ENCODE results near the gene MSRB3.

The MSRB3 gene

GRCh38 chr12:65308006-65308405 is 29.5 kb downstream of the MSRB3 start:
- Histone ChIP-seq H3K36me3 (ENCODE audit: insufficient read depth, low read length) (peaks cover 31% of the 10 kb centered on the region; the same call in 1 of the 2 replicates), H4K20me1 (ENCODE audit: insufficient read depth, low read length, poor library complexity, severe bottlenecking) (peaks cover 44% of the 10 kb centered on the region), H3K79me2 (ENCODE audit: insufficient read depth, low read length) (peaks cover 70% of the 10 kb centered on the region), H3K9me3 (ENCODE audit: insufficient read depth, low read depth, low read length) (no peaks in the 10 kb centered on the region), H2AFZ (ENCODE audit: low read length) (no peak overlapping the region), H3K4me1 (ENCODE audit: insufficient read depth, low read length, poor library complexity, severe bottlenecking) (peaks cover 28% of the 10 kb centered on the region), H3K9me2 (replicated peaks; ENCODE audit: low read depth, low read length) (no peaks in the 10 kb centered on the region), H3K9ac (ENCODE audit: low read depth, low read length, poor library complexity, severe bottlenecking) (peak overlapping the region; percentile 28), H3F3A (ENCODE audit: low read depth) (peaks cover 3% of the 10 kb centered on the region; the same call in 1 of the 2 replicates), H3K27me3 (ENCODE audit: insufficient read depth, low read length, poor library complexity, severe bottlenecking) (no peaks in the 10 kb centered on the region), H3K4me2 (ENCODE audit: low read depth, low read length, poor library complexity, severe bottlenecking) (peak overlapping the region; percentile 54), H3K4me3 (ENCODE audit: low read length, poor library complexity, severe bottlenecking) (peak overlapping the region; percentile 31)
- TF ChIP-seq EZH2phosphoT487 (IDR thresholded peaks at IDR 0.05; ENCODE audit: borderline replicate concordance), result no peak
- no peak for TF ChIP-seq CTCF (conservative IDR thresholded peaks at IDR 0.05; ENCODE audit: low read length)

- TF ChIP-seq EZH2phosphoT487 (IDR thresholded peaks at IDR 0.05; ENCODE audit: borderline replicate concordance) (no peak), CTCF (conservative IDR thresholded peaks at IDR 0.05; ENCODE audit: low read length) (no peak)
- no peaks in the 10 kb centered on the region for H3K9me2 ChIP-seq (replicated peaks; ENCODE audit: low read depth, low read length)
- H3K4me2 ChIP-seq (ENCODE audit: low read depth, low read length, poor library complexity, severe bottlenecking), result peak overlapping the region; percentile 54
- H3K4me3 ChIP-seq (ENCODE audit: low read length, poor library complexity, severe bottlenecking), result peak overlapping the region; percentile 31
- H4K20me1 ChIP-seq (ENCODE audit: insufficient read depth, low read length, poor library complexity, severe bottlenecking), result peaks cover 39% of the 10 kb centered on the region
- H3K79me2 ChIP-seq (ENCODE audit: insufficient read depth, low read length), result peaks cover 65% of the 10 kb centered on the region
- H2AFZ ChIP-seq (ENCODE audit: low read length), result no peak overlapping the region
- H3K27me3 ChIP-seq (ENCODE audit: insufficient read depth, low read length, poor library complexity, severe bottlenecking), result no peaks in the 10 kb centered on the region
- no peaks in the 10 kb centered on the region for H3K9me3 ChIP-seq (ENCODE audit: insufficient read depth, low read depth, low read length)
- peaks cover 31% of the 10 kb centered on the region; the same call in 1 of the 2 replicates for H3K36me3 ChIP-seq (ENCODE audit: insufficient read depth, low read length)
- peaks cover 3% of the 10 kb centered on the region; the same call in 1 of the 2 replicates for H3F3A ChIP-seq (ENCODE audit: low read depth)
- H3K4me1 ChIP-seq (ENCODE audit: insufficient read depth, low read length, poor library complexity, severe bottlenecking), result peaks cover 28% of the 10 kb centered on the region
- H3K9ac ChIP-seq (ENCODE audit: low read depth, low read length, poor library complexity, severe bottlenecking), result peak overlapping the region; percentile 28
Measured at GRCh38 chr12:65308601-65309071, 30.2 kb downstream of the MSRB3 start.

GRCh38 chr12:65311260-65311659 is 32.8 kb downstream of the MSRB3 start:
- Histone ChIP-seq H3F3A (ENCODE audit: low read depth) (peaks cover 3% of the 10 kb centered on the region; the same call in 1 of the 2 replicates), H3K27me3 (ENCODE audit: insufficient read depth, low read length, poor library complexity, severe bottlenecking) (no peaks in the 10 kb centered on the region), H3K9me2 (replicated peaks; ENCODE audit: low read depth, low read length) (no peaks in the 10 kb centered on the region), H3K4me3 (ENCODE audit: low read length, poor library complexity, severe bottlenecking) (no peak overlapping the region), H3K79me2 (ENCODE audit: insufficient read depth, low read length) (peaks cover 48% of the 10 kb centered on the region; the same call in 1 of the 2 replicates), H3K36me3 (ENCODE audit: insufficient read depth, low read length) (peaks cover 31% of the 10 kb centered on the region; the same call in 1 of the 2 replicates), H3K4me1 (ENCODE audit: insufficient read depth, low read length, poor library complexity, severe bottlenecking) (peaks cover 25% of the 10 kb centered on the region), H3K9ac (ENCODE audit: low read depth, low read length, poor library complexity, severe bottlenecking) (no peak overlapping the region), H4K20me1 (ENCODE audit: insufficient read depth, low read length, poor library complexity, severe bottlenecking) (peaks cover 35% of the 10 kb centered on the region), H3K9me3 (ENCODE audit: insufficient read depth, low read depth, low read length) (no peaks in the 10 kb centered on the region), H3K4me2 (ENCODE audit: low read depth, low read length, poor library complexity, severe bottlenecking) (no peak overlapping the region), H2AFZ (ENCODE audit: low read length) (no peak overlapping the region)
- TF ChIP-seq CTCF (conservative IDR thresholded peaks at IDR 0.05; ENCODE audit: low read length) (no peak), EZH2phosphoT487 (IDR thresholded peaks at IDR 0.05; ENCODE audit: borderline replicate concordance) (no peak)
